HCT116 (cell line): ENCODE measurements around the gene SLC35B1. TPM values are rescaled to one million over a fixed set of nuclear protein-coding genes. Genes with fewer than 3 reads are reported as not detected.

ENCODE experiments used
- ATAC-seq: fragments of 200-7000 bp; cut with Tn5 transposase; 2 replicates; pipeline ENCODE4 v1.9.1; 2020; ENCODE audit warnings: mild to moderate bottlenecking, moderate library complexity
- BruUV-seq: library from RNA; stranded (reverse); fragments of 400-500 nt; replicated peaks from 2 replicates; lab custom pipeline; 2021; lab: Mats Ljungman, UMichigan
- CTCF ChIA-PET: fragments of 300-600 bp; sonication (Branson Sonifier 250); formaldehyde crosslinking; loops from one replicate; lab custom pipeline; 2021; ENCODE audit warnings: antibody characterized with exemption; lab: Charles Lee
- POLR2A ChIA-PET: fragments of 300-600, 350-600 bp; sonication (Branson Sonifier 250); formaldehyde crosslinking; loops from one replicate; lab custom pipeline; 2021; ENCODE audit warnings: antibody characterized with exemption; lab: Charles Lee
- RAD21 ChIA-PET, 2 experiments: fragments of 300-600 bp; sonication (Branson Sonifier 250); formaldehyde crosslinking; loops; one replicate each; lab custom pipeline; 2023; ENCODE audit warnings: low total read pairs in 2 of 2; ENCODE audit not compliant: uncharacterized antibody in 2 of 2, unreplicated experiment in 2 of 2, low non-redundant PET in 1 of 2; lab: Charles Lee
- DNase-seq: peaks from one replicate; pipeline ENCODE4 v3.0.0-alpha.2; 2010; ENCODE audit warnings: low read depth, low spot score
- H2AFZ ChIP-seq: fragments of 200-600 bp; shearing (Covaris generic), sonication (generic); 2 replicates; pipeline ENCODE4 v1.6.1; 2017; ENCODE audit warnings: low read depth, mixed run types, mixed read lengths, antibody characterized with exemption, low read length; ENCODE audit not compliant: poor library complexity, severe bottlenecking
- H3K27ac ChIP-seq: 2 replicates; pipeline ENCODE4 v1.5.1; 2012; ENCODE audit warnings: low read depth, low read length
- H3K27me3 ChIP-seq: fragments of 200-600 bp; sonication (generic); 2 replicates; pipeline ENCODE4 v1.6.1; 2016; ENCODE audit warnings: mixed run types, low read length, mixed read lengths; ENCODE audit not compliant: insufficient read depth
- H3K36me3 ChIP-seq, 2 experiments: fragments of 200-500 bp in 1 of 2; fragments of 200-600 bp in 1 of 2; sonication (Bioruptor generic) in 1 of 2; sonication (generic) in 1 of 2; 2 replicates each; pipeline versions ENCODE4 v1.5.1 to v1.6.1; 2014 to 2016; ENCODE audit warnings: low read length in 2 of 2, inconsistent platforms in 1 of 2, mixed read lengths in 1 of 2, mixed run types in 1 of 2; ENCODE audit not compliant: insufficient read depth in 2 of 2, control insufficient read depth in 1 of 2
- H3K4me1 ChIP-seq, 2 experiments: fragments of 200-600 bp in 1 of 2; sonication (generic) in 1 of 2; 2 replicates each; pipeline versions ENCODE4 v1.5.1 to v1.6.1; 2012 to 2017; ENCODE audit warnings: low read length in 2 of 2, inconsistent platforms in 1 of 2, mild to moderate bottlenecking in 1 of 2, mixed read lengths in 1 of 2, mixed run types in 1 of 2, moderate library complexity in 1 of 2; ENCODE audit not compliant: insufficient read depth in 2 of 2, control insufficient read depth in 1 of 2
- H3K4me2 ChIP-seq: fragments of 200-600 bp; sonication (generic); 2 replicates; pipeline ENCODE4 v1.6.1; 2017; ENCODE audit warnings: mixed run types, low read length, mixed read lengths
- H3K4me3 ChIP-seq, 2 experiments: fragments of 200-600 bp in 1 of 2; sonication (generic) in 1 of 2; replicated peaks in 1 of 2; 2 replicates each; pipeline ENCODE4 v1.5.1; 2011 to 2016; ENCODE audit warnings: low read length in 2 of 2, control low read depth in 1 of 2, low read depth in 1 of 2, mild to moderate bottlenecking in 1 of 2, mixed read lengths in 1 of 2, mixed run types in 1 of 2
- H3K79me2 ChIP-seq: fragments of 200-600 bp; sonication (generic); 2 replicates; pipeline ENCODE4 v1.6.1; 2017; ENCODE audit warnings: mild to moderate bottlenecking, mixed run types, low read length, moderate library complexity, mixed read lengths; ENCODE audit not compliant: insufficient read depth
- H3K9ac ChIP-seq: fragments of 200-600 bp; sonication (generic); 2 replicates; pipeline ENCODE4 v1.6.1; 2016; ENCODE audit warnings: low read length, mixed read lengths
- H3K9me2 ChIP-seq: fragments of 200-600 bp; sonication (generic), shearing (Covaris generic); 2 replicates; pipeline ENCODE4 v1.6.1; 2017; ENCODE audit warnings: mixed run types, mild to moderate bottlenecking, moderate library complexity; ENCODE audit not compliant: insufficient read depth
- H3K9me3 ChIP-seq, 2 experiments: fragments of 200-500 bp in 1 of 2; fragments of 200-600 bp in 1 of 2; sonication (Bioruptor generic) in 1 of 2; sonication (generic) in 1 of 2; 2 replicates each; pipeline ENCODE4 v1.6.1; 2014 to 2017; ENCODE audit warnings: low read length in 2 of 2, mixed read lengths in 2 of 2, inconsistent platforms in 1 of 2, low read depth in 1 of 2, mild to moderate bottlenecking in 1 of 2, mixed run types in 1 of 2, moderate library complexity in 1 of 2; ENCODE audit not compliant: control insufficient read depth in 1 of 2, insufficient read depth in 1 of 2
- H4K20me1 ChIP-seq: fragments of 200-600 bp; sonication (generic), shearing (Covaris generic); 2 replicates; pipeline ENCODE4 v1.6.1; 2017; ENCODE audit warnings: mixed run types, mild to moderate bottlenecking, moderate library complexity; ENCODE audit not compliant: insufficient read depth
- CBX3 ChIP-seq: IDR thresholded peaks from 2 replicates; pipeline ENCODE4 v1.6.1; 2012; ENCODE audit warnings: low read depth
- CEBPB ChIP-seq: IDR thresholded peaks from 2 replicates; pipeline ENCODE4 v1.6.1; 2012; ENCODE audit warnings: low read depth
- ELF1 ChIP-seq: IDR thresholded peaks from 2 replicates; pipeline ENCODE4 v1.6.1; 2012; ENCODE audit warnings: low read depth, borderline replicate concordance
- EZH2phosphoT487 ChIP-seq: fragments of 200-600 bp; IDR thresholded peaks from 2 replicates; pipeline ENCODE4 v1.6.1; 2018; ENCODE audit warnings: antibody characterized with exemption, borderline replicate concordance
- FOSL1 ChIP-seq: IDR thresholded peaks from 2 replicates; pipeline ENCODE4 v1.6.1; 2012; ENCODE audit warnings: low read depth
- POLR2A ChIP-seq: IDR thresholded peaks from 2 replicates; pipeline ENCODE4 v1.7.0; 2011; ENCODE audit warnings: borderline replicate concordance; ENCODE audit not compliant: insufficient read depth, insufficient read length; ENCODE audit errors: extremely low read depth
- REST ChIP-seq: IDR thresholded peaks from 2 replicates; pipeline ENCODE4 v1.6.1; 2012; ENCODE audit warnings: low read depth
- SIN3A ChIP-seq: IDR thresholded peaks from 2 replicates; pipeline ENCODE4 v1.6.1; 2012; ENCODE audit warnings: low read depth
- SP1 ChIP-seq: IDR thresholded peaks from 2 replicates; pipeline ENCODE4 v1.6.1; 2012; ENCODE audit warnings: low read depth
- TCF7L2 ChIP-seq: IDR thresholded peaks from 2 replicates; pipeline ENCODE4 v1.7.0; 2011; ENCODE audit warnings: borderline replicate concordance, inconsistent platforms; ENCODE audit not compliant: insufficient read depth, insufficient read length; ENCODE audit errors: extremely low read depth
- YY1 ChIP-seq: IDR thresholded peaks from 2 replicates; pipeline ENCODE4 v1.6.1; 2011; ENCODE audit warnings: low read length, low read depth, moderate library complexity, mild to moderate bottlenecking; ENCODE audit not compliant: insufficient replicate concordance; ENCODE audit errors: extremely low read depth
- intact Hi-C: fragments of 100-400 bp; cut with micrococcal nuclease; formaldehyde crosslinking; loops from 2 replicates; pipeline ENCODE4 v1.10.0; 2022
- total RNA-seq: library from RNA; stranded (reverse); gene quantifications from one replicate; pipeline ENCODE4 v1.2.1, GENCODE V29; 2021; ENCODE audit not compliant: unreplicated experiment

The SLC35B1 gene
- total RNA-seq, 1 experiment from 2014 or later: 87.5 TPM

GRCh38 chr17:49753959-49754391, 46.2 kb upstream of the SLC35B1 start (continued):
- no peak for TF ChIP-seq REST
- no peak for TF ChIP-seq ELF1
- no peak for TF ChIP-seq CBX3
- TF ChIP-seq SP1: no peak
- TF ChIP-seq TCF7L2: no peak
- TF ChIP-seq, all 23 proteins: peak for 0

DNA sequence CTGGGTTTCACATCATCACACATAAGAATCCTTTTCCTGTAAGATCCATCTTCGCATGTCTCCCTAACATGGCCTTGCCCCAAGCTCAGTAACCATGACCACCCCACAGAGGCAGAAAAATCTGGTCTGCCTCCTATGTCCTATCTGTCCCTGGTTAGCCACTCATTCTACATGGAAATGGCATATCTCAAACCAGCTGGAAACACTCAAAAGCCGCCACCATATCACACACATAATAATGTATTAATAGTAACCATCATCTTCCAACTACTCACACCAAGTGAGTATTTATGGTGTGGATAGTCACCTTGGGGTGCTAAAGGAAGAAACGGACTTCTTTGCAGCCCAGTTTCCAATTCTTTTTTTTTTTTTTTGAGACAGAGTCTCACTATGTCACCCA, 44.7 kb upstream of the SLC35B1 start:
- Histone ChIP-seq H4K20me1 (no peaks in the 10 kb centered on the region), H3K79me2 (no peaks in the 10 kb centered on the region), H3K4me3 (no peak overlapping the region), H2AFZ (no peak overlapping the region), H3K27ac (no peak overlapping the region), H3K4me2 (no peak overlapping the region), H3K9me2 (no peaks in the 10 kb centered on the region)
- intact Hi-C loops: no loop called here
- POLR2A ChIA-PET: interaction anchor here (0.9 to 1.0 kb wide), 2 partner anchors 11 to 12 kb away, joined by 3 read pairs; partner anchors contain the start of gene FAM117A
- ATAC-seq: no peak
- TF ChIP-seq FOSL1 (no peak), EZH2phosphoT487 (no peak), CEBPB (no peak), ELF1 (no peak), SIN3A (no peak), POLR2A (no peak), YY1 (no peak), CBX3 (no peak), REST (no peak)
- TF ChIP-seq, all 23 proteins: peak for 0
- Histone ChIP-seq H3K27me3 (no peaks in the 10 kb centered on the region), H3K9ac (no peak overlapping the region), H3K9me3 (no peaks in the 10 kb centered on the region), H3K36me3 (no peaks in the 10 kb centered on the region), H3K4me1 (no peaks in the 10 kb centered on the region)
- CTCF ChIA-PET: interaction anchor here (1.3 kb wide), 1 partner anchor 12 kb away, joined by 4 read pairs; the partner anchor contains the start of gene FAM117A
- BruUV-seq: no TSS peak
- DNase-seq: no peak
- RAD21 ChIA-PET: interaction anchor here in 1 of 2 experiments (0.7 kb wide), 1 partner anchor 11 kb away, joined by 3 read pairs; the partner anchor contains the start of gene FAM117A
